Measurements from ENCODE around the gene CDCA7L.

- no peak for TF ChIP-seq L3MBTL2 (conservative IDR thresholded peaks at IDR 0.05)
- no peak for TF ChIP-seq FOXM1 (IDR thresholded peaks at IDR 0.05; ENCODE audit: borderline replicate concordance)
- no peak for TF ChIP-seq BHLHE40 (IDR thresholded peaks at IDR 0.05; ENCODE audit: borderline replicate concordance)
- TF ChIP-seq NFRKB (IDR thresholded peaks at IDR 0.05) = no peak
- no peak for TF ChIP-seq ZNF384 (IDR thresholded peaks at IDR 0.05)
- no peak for TF ChIP-seq ARNT (IDR thresholded peaks at IDR 0.05)
- no peak for TF ChIP-seq HDGF (IDR thresholded peaks at IDR 0.05; ENCODE audit: borderline replicate concordance)
- TF ChIP-seq SP1 (IDR thresholded peaks at IDR 0.05) = no peak
- no peak for TF ChIP-seq TARDBP (IDR thresholded peaks at IDR 0.05)
Measured at GRCh38 chr7:21984042-21984441, 38.3 kb upstream of the CDCA7L start.

Measured in HEK293T (cell line).